SK-N-SH treated with all-trans-retinoic acid at 6 μM for 48 hours (cell line): ENCODE data around the gene GRM5.

Experiments
- OSR1 ChIP-seq: fragments of 250-450 bp; sonication (Bioruptor Pico); IDR thresholded peaks from 2 replicates; pipeline ENCODE4 v1.8.0; 2022; ENCODE audit warnings: moderate library complexity, mild to moderate bottlenecking, inconsistent platforms
- RARB ChIP-seq: fragments of 250-450 bp; sonication (Bioruptor Pico); IDR thresholded peaks from 2 replicates; pipeline ENCODE4 v1.8.0; 2021; ENCODE audit warnings: mild to moderate bottlenecking, moderate library complexity
- TCF4 ChIP-seq: fragments of 250-450 bp; sonication (Bioruptor Pico); IDR thresholded peaks from 2 replicates; pipeline ENCODE4 v1.8.0; 2021; ENCODE audit warnings: mild to moderate bottlenecking, moderate library complexity, borderline replicate concordance
- TF ChIP-seq, protein P1 (sequence below): fragments of 250-450 bp; sonication (Bioruptor Pico); IDR thresholded peaks from 2 replicates; pipeline ENCODE4 v1.8.0; 2020; ENCODE audit warnings: mild to moderate bottlenecking, moderate library complexity, borderline replicate concordance

DNA sequence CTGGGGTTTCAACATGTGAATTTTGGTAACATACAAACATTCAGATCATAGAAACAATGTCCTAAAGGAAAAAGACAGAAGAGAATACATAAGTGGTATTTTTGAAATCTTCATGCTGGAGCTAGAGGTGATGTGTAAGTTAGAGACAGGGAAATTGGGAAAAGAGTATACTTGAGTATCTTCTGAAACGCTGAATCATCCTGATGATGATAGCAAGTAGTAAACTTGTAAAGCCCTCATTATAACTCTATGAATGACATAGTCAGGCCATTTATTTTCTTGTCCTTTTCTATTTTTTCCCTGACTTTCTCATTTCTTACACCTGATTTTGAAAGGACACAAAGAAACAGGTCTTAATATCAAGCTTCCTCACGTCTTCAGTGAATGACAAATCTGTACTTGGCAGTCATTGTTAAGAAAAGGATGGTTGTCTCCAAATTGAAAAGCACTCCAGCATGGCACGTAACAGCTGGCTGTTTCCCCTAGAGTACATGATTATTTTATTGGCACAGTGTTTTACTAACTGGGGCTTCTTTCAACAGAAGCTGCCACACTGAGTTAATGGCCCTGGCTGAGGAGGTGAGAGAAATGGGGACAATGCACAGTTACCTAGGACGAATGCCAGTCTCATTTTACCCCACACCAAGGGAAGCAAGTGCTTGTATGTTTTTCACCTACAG is 587.5 kb downstream of the GRM5 start:
- no peak for TF ChIP-seq RARB (CRISPR knock-in tag)
- TF ChIP-seq, protein P1, sequence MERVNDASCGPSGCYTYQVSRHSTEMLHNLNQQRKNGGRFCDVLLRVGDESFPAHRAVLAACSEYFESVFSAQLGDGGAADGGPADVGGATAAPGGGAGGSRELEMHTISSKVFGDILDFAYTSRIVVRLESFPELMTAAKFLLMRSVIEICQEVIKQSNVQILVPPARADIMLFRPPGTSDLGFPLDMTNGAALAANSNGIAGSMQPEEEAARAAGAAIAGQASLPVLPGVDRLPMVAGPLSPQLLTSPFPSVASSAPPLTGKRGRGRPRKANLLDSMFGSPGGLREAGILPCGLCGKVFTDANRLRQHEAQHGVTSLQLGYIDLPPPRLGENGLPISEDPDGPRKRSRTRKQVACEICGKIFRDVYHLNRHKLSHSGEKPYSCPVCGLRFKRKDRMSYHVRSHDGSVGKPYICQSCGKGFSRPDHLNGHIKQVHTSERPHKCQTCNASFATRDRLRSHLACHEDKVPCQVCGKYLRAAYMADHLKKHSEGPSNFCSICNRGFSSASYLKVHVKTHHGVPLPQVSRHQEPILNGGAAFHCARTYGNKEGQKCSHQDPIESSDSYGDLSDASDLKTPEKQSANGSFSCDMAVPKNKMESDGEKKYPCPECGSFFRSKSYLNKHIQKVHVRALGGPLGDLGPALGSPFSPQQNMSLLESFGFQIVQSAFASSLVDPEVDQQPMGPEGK (CRISPR knock-in tag), result no peak
- no peak for TF ChIP-seq TCF4
- TF ChIP-seq OSR1 (CRISPR knock-in tag), result no peak
